Peyer's patch (tissue), 4 donors: ENCODE measurements around the gene VPS13C. TPM values are rescaled to one million over a fixed set of nuclear protein-coding genes. Genes with fewer than 3 reads are reported as not detected.

Experiments
- DNase-seq, 3 donors: peaks; one replicate each; pipeline ENCODE4 v3.0.0-alpha.2; 2017 to 2019
- H3K27ac ChIP-seq, 4 donors: fragments of 200-600 bp; sonication (generic); one replicate each; pipeline ENCODE4 v1.5.1; 2016 to 2019
- H3K27me3 ChIP-seq, 2 donors: fragments of 200-600 bp; sonication (generic); one replicate each; pipeline ENCODE4 v1.5.1; 2019
- H3K36me3 ChIP-seq, 3 donors: fragments of 200-600 bp; sonication (generic); one replicate each; pipeline ENCODE4 v1.5.1; 2016 to 2019
- H3K4me1 ChIP-seq, 4 donors: fragments of 200-600 bp; sonication (generic); one replicate each; pipeline ENCODE4 v1.5.1; 2016 to 2019
- H3K4me3 ChIP-seq, 4 donors: fragments of 200-600 bp; sonication (generic); 1 replicate in 3 of 4; 2 replicates in 1 of 4; pipeline ENCODE4 v1.5.1; 2016 to 2019; ENCODE audit warnings: mild to moderate bottlenecking in 1 of 4
- H3K9me3 ChIP-seq, 4 donors: fragments of 200-600 bp; sonication (generic); one replicate each; pipeline ENCODE4 v1.5.1; 2016 to 2019; ENCODE audit warnings: mild to moderate bottlenecking in 1 of 4
- POLR2A ChIP-seq, 2 donors: fragments of 450-650 bp; IDR thresholded peaks; one replicate each; pipeline ENCODE4 v1.5.1; 2017; ENCODE audit warnings: antibody characterized with exemption in 2 of 2, mild to moderate bottlenecking in 2 of 2, moderate library complexity in 2 of 2
- total RNA-seq, 4 donors: library from RNA; depleted of rRNA; stranded (reverse); fragments of >200 nt; gene quantifications; one replicate each; pipeline ENCODE4 v1.1.0, GENCODE V29; 2016
- TF ChIP-seq, protein P1 (sequence below), 6 experiments: fragments of 450-650 bp in 4 of 6; fragments of 200-600 bp in 2 of 6; sonication (generic) in 1 of 6; IDR thresholded peaks; one replicate each; pipeline ENCODE4 v1.5.1; 2017 to 2019; ENCODE audit warnings: antibody characterized with exemption in 6 of 6, mild to moderate bottlenecking in 3 of 6, moderate library complexity in 1 of 6

The VPS13C gene
- total RNA-seq, 4 donors from 2014 or later: 65.1 to 111 (median 70.4) TPM

DNA sequence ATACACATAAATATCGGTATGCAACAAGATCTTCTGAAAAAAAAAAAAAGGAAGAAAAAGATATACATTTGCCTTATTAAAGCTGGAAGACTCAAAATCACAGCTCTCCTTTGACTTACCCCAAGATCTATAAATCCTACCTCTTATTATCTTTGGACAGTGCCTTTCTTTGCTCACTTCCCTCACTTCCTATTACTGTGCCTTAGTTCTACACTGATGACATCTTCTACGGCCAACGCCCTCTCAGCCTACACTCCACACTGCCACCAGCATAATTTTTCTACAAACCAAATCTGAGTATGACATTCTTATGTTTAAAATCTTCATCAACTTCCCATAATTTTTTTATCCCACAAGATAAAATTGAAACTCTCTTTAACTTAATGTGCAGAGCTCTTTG lies 137.1 kb downstream of the VPS13C start:
- H3K9me3 ChIP-seq: no peaks in the 10 kb centered on the region
- H3K27me3 ChIP-seq: no peaks in the 10 kb centered on the region
- TF ChIP-seq, protein P1, sequence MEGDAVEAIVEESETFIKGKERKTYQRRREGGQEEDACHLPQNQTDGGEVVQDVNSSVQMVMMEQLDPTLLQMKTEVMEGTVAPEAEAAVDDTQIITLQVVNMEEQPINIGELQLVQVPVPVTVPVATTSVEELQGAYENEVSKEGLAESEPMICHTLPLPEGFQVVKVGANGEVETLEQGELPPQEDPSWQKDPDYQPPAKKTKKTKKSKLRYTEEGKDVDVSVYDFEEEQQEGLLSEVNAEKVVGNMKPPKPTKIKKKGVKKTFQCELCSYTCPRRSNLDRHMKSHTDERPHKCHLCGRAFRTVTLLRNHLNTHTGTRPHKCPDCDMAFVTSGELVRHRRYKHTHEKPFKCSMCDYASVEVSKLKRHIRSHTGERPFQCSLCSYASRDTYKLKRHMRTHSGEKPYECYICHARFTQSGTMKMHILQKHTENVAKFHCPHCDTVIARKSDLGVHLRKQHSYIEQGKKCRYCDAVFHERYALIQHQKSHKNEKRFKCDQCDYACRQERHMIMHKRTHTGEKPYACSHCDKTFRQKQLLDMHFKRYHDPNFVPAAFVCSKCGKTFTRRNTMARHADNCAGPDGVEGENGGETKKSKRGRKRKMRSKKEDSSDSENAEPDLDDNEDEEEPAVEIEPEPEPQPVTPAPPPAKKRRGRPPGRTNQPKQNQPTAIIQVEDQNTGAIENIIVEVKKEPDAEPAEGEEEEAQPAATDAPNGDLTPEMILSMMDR (IDR thresholded peaks at IDR 0.05): no peak
- TF ChIP-seq POLR2A (IDR thresholded peaks at IDR 0.05): no peak
- no peak overlapping the region for H3K27ac ChIP-seq
- no peak overlapping the region for H3K4me3 ChIP-seq
- H3K36me3 ChIP-seq: peaks cover 0 to 76% (median 0%) of the 10 kb centered on the region in 3 donors
- no peaks in the 10 kb centered on the region for H3K4me1 ChIP-seq
- no peak for DNase-seq

DNA sequence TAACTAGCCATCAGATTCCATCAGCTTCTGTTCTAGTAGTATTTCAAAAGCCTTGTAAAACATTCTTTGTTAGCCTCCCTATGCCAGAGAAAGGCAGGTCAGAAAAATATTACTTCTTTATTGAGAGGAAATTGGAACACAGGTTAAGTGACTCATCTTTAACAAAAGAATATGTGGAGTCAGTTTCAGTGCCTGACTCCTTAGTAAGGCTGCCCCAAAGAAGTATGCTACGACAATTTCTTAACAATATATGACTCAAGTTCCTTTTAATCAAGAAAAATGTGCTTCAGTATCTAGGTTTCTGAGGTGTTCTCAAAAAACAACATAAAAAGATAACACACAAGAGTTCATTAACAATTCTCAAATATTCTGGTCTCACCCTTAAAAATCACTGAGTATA lies 139.2 kb downstream of the VPS13C start:
- no peak overlapping the region for H3K4me3 ChIP-seq
- H3K27me3 ChIP-seq: no peaks in the 10 kb centered on the region
- no peaks in the 10 kb centered on the region for H3K4me1 ChIP-seq
- no peak for TF ChIP-seq POLR2A (IDR thresholded peaks at IDR 0.05)
- TF ChIP-seq, protein P1 (IDR thresholded peaks at IDR 0.05): no peak
- no peaks in the 10 kb centered on the region for H3K9me3 ChIP-seq
- H3K27ac ChIP-seq: no peak overlapping the region
- H3K36me3 ChIP-seq: peaks cover 0 to 81% (median 0%) of the 10 kb centered on the region in 3 donors
- no peak for DNase-seq

DNA sequence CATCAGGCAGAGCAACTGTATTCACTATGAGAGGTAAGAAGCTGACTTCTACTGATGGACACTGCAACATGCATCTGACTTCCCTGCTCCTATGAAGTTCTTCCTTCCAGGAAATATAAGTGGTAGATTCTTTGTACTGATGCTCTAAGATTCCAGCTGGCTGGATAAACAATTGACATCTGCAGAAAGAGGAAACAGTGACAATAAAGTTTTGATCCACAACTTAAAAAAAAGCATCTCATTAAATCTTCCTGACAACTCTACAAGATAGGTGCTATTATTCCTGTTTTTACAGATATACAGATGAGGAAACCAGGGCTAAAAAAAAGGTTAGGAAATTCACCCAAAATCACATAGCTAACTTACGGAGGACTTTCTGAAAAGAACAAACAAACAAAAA lies 142.8 kb downstream of the VPS13C start:
- Histone ChIP-seq H3K9me3 (no peaks in the 10 kb centered on the region), H3K36me3 (peaks cover 0 to 85% (median 0%) of the 10 kb centered on the region in 3 donors)
- TF ChIP-seq POLR2A (IDR thresholded peaks at IDR 0.05): no peak
- TF ChIP-seq, protein P1 (IDR thresholded peaks at IDR 0.05): no peak

DNA sequence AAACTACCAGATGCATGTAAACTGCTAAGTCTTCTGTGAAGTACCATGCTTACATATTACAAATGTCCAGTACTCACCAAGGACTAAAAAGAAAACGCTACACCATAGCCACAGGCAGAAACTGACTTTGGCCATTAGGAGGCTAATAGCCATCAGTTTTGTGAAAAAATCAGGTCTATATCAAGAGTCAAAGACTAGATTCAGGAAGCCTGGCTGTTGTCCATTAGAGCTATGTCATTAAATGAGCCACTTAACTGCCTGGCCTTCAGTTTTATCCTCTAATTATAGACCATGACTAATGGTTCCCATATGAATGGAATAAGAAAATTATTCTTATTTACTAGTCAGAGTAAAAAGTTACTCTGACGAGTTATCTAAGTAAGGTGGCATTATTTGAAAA lies 144.1 kb downstream of the VPS13C start:
- TF ChIP-seq, protein P1 (IDR thresholded peaks at IDR 0.05): no peak
- TF ChIP-seq POLR2A (IDR thresholded peaks at IDR 0.05): no peak
- H3K27ac ChIP-seq: no peak overlapping the region
- no peaks in the 10 kb centered on the region for H3K9me3 ChIP-seq
- DNase-seq: no peak
- no peaks in the 10 kb centered on the region for H3K27me3 ChIP-seq
- peaks cover 0 to 84% (median 0%) of the 10 kb centered on the region in 3 donors for H3K36me3 ChIP-seq
- no peaks in the 10 kb centered on the region for H3K4me1 ChIP-seq
- no peak overlapping the region for H3K4me3 ChIP-seq

More for the DNA sequence above, 142.8 kb downstream of the VPS13C start:
- DNase-seq: no peak
- Histone ChIP-seq H3K27me3 (no peaks in the 10 kb centered on the region), H3K27ac (no peak overlapping the region), H3K4me1 (no peaks in the 10 kb centered on the region), H3K4me3 (no peak overlapping the region)

DNA sequence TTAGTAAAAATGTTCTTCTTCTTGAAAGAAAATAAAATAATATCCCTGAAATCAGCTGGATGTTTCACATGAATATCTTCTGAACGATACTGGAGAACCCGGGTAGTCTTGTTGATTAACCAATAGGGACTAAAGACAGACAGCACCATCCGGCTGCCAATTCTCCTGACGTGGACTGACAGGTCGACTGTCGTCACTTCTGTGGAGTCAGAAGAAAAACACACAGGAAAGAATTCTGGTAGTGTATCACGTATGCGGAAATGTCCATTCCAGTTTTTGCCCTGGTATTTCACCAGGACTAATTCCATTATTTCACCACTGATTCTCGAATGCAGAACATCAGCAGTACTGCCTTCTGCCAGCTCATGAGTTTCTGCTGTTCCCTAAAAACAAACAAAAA lies 144.6 kb downstream of the VPS13C start:
- Histone ChIP-seq H3K27ac (no peak overlapping the region), H3K27me3 (no peaks in the 10 kb centered on the region), H3K36me3 (peaks cover 0 to 84% (median 0%) of the 10 kb centered on the region in 3 donors), H3K4me3 (no peak overlapping the region), H3K4me1 (no peaks in the 10 kb centered on the region), H3K9me3 (no peaks in the 10 kb centered on the region)
- no peak for TF ChIP-seq POLR2A (IDR thresholded peaks at IDR 0.05)
- DNase-seq: no peak

DNA sequence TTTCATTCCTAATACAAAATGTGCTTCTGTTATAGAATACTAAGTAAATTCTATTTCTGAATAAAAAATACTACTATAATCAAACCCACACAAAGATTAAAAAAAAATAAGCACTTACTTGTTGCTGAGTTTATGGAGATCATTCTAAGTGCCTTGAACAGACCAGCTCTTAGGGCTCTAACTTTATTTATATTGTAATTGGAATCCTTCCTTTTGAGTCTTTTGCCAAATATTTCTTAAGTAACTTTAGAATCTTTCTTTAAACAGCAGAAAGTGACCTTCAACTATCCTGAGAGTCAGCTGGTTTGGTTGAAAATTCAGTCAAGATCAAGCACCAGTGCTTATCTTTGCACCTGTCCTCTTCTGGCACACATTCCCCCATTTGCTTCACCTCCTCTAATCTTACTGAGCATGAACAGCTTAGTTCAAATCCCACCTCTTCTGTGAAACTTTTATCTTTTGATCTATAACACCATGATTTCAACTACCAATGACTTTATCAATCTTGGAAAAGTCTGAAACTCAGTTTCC lies 149.3 kb downstream of the VPS13C start:
- no peaks in the 10 kb centered on the region for H3K27me3 ChIP-seq

More for the DNA sequence above, 149.3 kb downstream of the VPS13C start:
- Histone ChIP-seq H3K4me3 (no peak overlapping the region), H3K4me1 (no peaks in the 10 kb centered on the region), H3K27ac (no peak overlapping the region), H3K36me3 (peaks cover 0 to 74% (median 0%) of the 10 kb centered on the region in 3 donors), H3K9me3 (no peaks in the 10 kb centered on the region)
- TF ChIP-seq POLR2A (IDR thresholded peaks at IDR 0.05): no peak
- TF ChIP-seq, protein P1 (IDR thresholded peaks at IDR 0.05): no peak
- DNase-seq: no peak
